Panc1 (cell line): ENCODE results near the gene ELMO1.

Source experiments
- POLR2AphosphoS5 ChIP-seq: IDR thresholded peaks from 2 replicates; pipeline ENCODE4 v1.6.1; 2012; ENCODE audit warnings: mild to moderate bottlenecking, low read depth, low read length, moderate library complexity
- SIN3A ChIP-seq: IDR thresholded peaks from 2 replicates; pipeline ENCODE4 v1.6.1; 2012; ENCODE audit warnings: low read depth, mild to moderate bottlenecking, low read length, moderate library complexity, borderline replicate concordance; ENCODE audit not compliant: insufficient read depth
- TCF7L2 ChIP-seq: IDR thresholded peaks from 2 replicates; pipeline ENCODE4 v1.6.1; 2011; ENCODE audit warnings: mild to moderate bottlenecking, low read depth, low read length, inconsistent platforms
- TF ChIP-seq, protein P1 (sequence below): fragments of 450-650 bp; IDR thresholded peaks from 2 replicates; pipeline ENCODE4 v1.5.1; 2017; ENCODE audit warnings: mild to moderate bottlenecking
- TF ChIP-seq, protein P2 (sequence below), 2 experiments: IDR thresholded peaks; 2 replicates each; pipeline ENCODE4 v1.6.1; 2011 to 2012; ENCODE audit warnings: low read depth in 2 of 2, control low read depth in 1 of 2, low read length in 1 of 2, mild to moderate bottlenecking in 1 of 2, moderate library complexity in 1 of 2; ENCODE audit not compliant: insufficient read depth in 1 of 2

DNA sequence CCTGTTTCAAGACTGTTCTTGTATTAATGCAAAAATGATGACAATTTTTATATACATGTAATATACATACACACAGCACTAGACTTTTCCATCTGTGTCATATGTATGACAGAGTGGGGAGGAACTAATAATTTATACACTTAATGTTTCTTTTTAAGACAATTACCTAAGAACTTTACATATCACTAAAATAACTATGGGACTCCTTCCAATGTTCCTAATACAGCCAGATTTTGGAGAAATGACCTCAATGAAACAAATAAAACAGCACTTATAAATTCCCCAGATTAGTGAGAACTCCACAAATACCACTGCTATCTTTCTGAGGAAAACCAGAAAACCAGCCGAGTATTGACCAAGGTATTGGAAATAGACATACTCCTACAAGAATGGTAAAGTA is 199.4 kb downstream of the ELMO1 start:
- TF ChIP-seq, protein P1, sequence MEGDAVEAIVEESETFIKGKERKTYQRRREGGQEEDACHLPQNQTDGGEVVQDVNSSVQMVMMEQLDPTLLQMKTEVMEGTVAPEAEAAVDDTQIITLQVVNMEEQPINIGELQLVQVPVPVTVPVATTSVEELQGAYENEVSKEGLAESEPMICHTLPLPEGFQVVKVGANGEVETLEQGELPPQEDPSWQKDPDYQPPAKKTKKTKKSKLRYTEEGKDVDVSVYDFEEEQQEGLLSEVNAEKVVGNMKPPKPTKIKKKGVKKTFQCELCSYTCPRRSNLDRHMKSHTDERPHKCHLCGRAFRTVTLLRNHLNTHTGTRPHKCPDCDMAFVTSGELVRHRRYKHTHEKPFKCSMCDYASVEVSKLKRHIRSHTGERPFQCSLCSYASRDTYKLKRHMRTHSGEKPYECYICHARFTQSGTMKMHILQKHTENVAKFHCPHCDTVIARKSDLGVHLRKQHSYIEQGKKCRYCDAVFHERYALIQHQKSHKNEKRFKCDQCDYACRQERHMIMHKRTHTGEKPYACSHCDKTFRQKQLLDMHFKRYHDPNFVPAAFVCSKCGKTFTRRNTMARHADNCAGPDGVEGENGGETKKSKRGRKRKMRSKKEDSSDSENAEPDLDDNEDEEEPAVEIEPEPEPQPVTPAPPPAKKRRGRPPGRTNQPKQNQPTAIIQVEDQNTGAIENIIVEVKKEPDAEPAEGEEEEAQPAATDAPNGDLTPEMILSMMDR: no peak
- TF ChIP-seq SIN3A (no peak), POLR2AphosphoS5 (no peak), TCF7L2 (no peak)
- TF ChIP-seq, protein P2, sequence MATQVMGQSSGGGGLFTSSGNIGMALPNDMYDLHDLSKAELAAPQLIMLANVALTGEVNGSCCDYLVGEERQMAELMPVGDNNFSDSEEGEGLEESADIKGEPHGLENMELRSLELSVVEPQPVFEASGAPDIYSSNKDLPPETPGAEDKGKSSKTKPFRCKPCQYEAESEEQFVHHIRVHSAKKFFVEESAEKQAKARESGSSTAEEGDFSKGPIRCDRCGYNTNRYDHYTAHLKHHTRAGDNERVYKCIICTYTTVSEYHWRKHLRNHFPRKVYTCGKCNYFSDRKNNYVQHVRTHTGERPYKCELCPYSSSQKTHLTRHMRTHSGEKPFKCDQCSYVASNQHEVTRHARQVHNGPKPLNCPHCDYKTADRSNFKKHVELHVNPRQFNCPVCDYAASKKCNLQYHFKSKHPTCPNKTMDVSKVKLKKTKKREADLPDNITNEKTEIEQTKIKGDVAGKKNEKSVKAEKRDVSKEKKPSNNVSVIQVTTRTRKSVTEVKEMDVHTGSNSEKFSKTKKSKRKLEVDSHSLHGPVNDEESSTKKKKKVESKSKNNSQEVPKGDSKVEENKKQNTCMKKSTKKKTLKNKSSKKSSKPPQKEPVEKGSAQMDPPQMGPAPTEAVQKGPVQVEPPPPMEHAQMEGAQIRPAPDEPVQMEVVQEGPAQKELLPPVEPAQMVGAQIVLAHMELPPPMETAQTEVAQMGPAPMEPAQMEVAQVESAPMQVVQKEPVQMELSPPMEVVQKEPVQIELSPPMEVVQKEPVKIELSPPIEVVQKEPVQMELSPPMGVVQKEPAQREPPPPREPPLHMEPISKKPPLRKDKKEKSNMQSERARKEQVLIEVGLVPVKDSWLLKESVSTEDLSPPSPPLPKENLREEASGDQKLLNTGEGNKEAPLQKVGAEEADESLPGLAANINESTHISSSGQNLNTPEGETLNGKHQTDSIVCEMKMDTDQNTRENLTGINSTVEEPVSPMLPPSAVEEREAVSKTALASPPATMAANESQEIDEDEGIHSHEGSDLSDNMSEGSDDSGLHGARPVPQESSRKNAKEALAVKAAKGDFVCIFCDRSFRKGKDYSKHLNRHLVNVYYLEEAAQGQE (IDR thresholded peaks at IDR 0.05; ENCODE audit: insufficient read depth in 1 of 2, low read depth in 2 of 2, low read length in 1 of 2): no peak
